ENCODE results near the gene LMX1B.

DNA sequence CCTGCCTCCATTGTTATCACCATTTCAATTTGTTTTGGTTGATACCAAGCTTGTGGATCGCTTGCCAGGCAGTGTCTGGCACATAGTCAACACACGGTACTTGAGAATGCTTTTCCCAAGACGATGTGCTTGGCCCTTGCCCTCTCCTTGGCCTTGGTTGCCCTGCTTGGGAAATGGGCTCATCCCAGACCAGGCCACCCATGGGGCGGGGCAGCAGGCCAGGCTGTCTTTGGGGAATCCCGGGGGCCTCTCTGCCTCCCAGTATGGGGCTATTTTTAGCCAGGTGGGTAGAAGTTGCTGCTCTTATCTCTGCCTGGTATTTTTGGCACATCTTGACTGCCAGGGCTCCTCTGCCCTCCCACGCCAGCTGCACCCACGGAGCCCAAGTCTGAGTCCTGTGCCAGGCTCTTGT, 49.9 kb downstream of the LMX1B start:
- no peak for TF ChIP-seq POLR2AphosphoS5 (IDR thresholded peaks at IDR 0.05; ENCODE audit: low read depth, low read length)
- TF ChIP-seq, protein P1, sequence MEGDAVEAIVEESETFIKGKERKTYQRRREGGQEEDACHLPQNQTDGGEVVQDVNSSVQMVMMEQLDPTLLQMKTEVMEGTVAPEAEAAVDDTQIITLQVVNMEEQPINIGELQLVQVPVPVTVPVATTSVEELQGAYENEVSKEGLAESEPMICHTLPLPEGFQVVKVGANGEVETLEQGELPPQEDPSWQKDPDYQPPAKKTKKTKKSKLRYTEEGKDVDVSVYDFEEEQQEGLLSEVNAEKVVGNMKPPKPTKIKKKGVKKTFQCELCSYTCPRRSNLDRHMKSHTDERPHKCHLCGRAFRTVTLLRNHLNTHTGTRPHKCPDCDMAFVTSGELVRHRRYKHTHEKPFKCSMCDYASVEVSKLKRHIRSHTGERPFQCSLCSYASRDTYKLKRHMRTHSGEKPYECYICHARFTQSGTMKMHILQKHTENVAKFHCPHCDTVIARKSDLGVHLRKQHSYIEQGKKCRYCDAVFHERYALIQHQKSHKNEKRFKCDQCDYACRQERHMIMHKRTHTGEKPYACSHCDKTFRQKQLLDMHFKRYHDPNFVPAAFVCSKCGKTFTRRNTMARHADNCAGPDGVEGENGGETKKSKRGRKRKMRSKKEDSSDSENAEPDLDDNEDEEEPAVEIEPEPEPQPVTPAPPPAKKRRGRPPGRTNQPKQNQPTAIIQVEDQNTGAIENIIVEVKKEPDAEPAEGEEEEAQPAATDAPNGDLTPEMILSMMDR (IDR thresholded peaks at IDR 0.05 in 2 of 3, conservative IDR thresholded peaks at IDR 0.05 in 1 of 3; ENCODE audit: borderline replicate concordance in 1 of 3, insufficient read depth in 1 of 3, low read depth in 2 of 3, low read length in 2 of 3), result no peak
- no peak for TF ChIP-seq POLR2A (IDR thresholded peaks at IDR 0.05; ENCODE audit: borderline replicate concordance, extremely low read depth, insufficient read depth, insufficient read length)
- TF ChIP-seq, protein P2, sequence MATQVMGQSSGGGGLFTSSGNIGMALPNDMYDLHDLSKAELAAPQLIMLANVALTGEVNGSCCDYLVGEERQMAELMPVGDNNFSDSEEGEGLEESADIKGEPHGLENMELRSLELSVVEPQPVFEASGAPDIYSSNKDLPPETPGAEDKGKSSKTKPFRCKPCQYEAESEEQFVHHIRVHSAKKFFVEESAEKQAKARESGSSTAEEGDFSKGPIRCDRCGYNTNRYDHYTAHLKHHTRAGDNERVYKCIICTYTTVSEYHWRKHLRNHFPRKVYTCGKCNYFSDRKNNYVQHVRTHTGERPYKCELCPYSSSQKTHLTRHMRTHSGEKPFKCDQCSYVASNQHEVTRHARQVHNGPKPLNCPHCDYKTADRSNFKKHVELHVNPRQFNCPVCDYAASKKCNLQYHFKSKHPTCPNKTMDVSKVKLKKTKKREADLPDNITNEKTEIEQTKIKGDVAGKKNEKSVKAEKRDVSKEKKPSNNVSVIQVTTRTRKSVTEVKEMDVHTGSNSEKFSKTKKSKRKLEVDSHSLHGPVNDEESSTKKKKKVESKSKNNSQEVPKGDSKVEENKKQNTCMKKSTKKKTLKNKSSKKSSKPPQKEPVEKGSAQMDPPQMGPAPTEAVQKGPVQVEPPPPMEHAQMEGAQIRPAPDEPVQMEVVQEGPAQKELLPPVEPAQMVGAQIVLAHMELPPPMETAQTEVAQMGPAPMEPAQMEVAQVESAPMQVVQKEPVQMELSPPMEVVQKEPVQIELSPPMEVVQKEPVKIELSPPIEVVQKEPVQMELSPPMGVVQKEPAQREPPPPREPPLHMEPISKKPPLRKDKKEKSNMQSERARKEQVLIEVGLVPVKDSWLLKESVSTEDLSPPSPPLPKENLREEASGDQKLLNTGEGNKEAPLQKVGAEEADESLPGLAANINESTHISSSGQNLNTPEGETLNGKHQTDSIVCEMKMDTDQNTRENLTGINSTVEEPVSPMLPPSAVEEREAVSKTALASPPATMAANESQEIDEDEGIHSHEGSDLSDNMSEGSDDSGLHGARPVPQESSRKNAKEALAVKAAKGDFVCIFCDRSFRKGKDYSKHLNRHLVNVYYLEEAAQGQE (IDR thresholded peaks at IDR 0.05; ENCODE audit: low read depth), result no peak
- no peak for TF ChIP-seq TCF7L2 (IDR thresholded peaks at IDR 0.05; ENCODE audit: borderline replicate concordance, extremely low read depth, insufficient read depth, insufficient read length)
- TF ChIP-seq ZNF274 (IDR thresholded peaks at IDR 0.05; ENCODE audit: low read depth, low read length), result no peak
- TF ChIP-seq JUND (IDR thresholded peaks at IDR 0.05), result no peak
- TF ChIP-seq, protein P3, sequence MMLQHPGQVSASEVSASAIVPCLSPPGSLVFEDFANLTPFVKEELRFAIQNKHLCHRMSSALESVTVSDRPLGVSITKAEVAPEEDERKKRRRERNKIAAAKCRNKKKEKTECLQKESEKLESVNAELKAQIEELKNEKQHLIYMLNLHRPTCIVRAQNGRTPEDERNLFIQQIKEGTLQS (IDR thresholded peaks at IDR 0.05), result no peak
- no peak for TF ChIP-seq RAD21 (IDR thresholded peaks at IDR 0.05; ENCODE audit: low read depth)
- TF ChIP-seq SP1 (IDR thresholded peaks at IDR 0.05; ENCODE audit: low read depth), result no peak
- no peak for TF ChIP-seq EZH2 (IDR thresholded peaks at IDR 0.05)
- no peak for TF ChIP-seq YY1 (IDR thresholded peaks at IDR 0.05; ENCODE audit: extremely low read depth, insufficient replicate concordance, low read depth, low read length)
- no peak for TF ChIP-seq SIN3A (IDR thresholded peaks at IDR 0.05; ENCODE audit: low read depth)

Data from HCT116 (cell line).